Endothelial cell of umbilical vein (primary cell): ENCODE measurements around the gene ADCY5. TPM values are rescaled to one million over a fixed set of nuclear protein-coding genes. Genes with fewer than 3 reads are reported as not detected.

Experiments
- BruUV-seq: library from RNA; stranded (reverse); fragments of 400-500 nt; replicated peaks from 2 replicates; lab custom pipeline; 2021; lab: Mats Ljungman, UMichigan
- CTCF ChIA-PET: fragments of 300-600, 350-600 bp; sonication (Branson Sonifier 250); formaldehyde crosslinking; loops from one replicate; lab custom pipeline; 2021; ENCODE audit warnings: antibody characterized with exemption, inconsistent platforms; lab: Charles Lee
- POLR2A ChIA-PET: fragments of 300-600, 350-600 bp; sonication (Branson Sonifier 250); formaldehyde crosslinking; loops from one replicate; lab custom pipeline; 2021; ENCODE audit warnings: antibody characterized with exemption, inconsistent platforms; lab: Charles Lee
- DNase-seq: peaks from one replicate; pipeline ENCODE4 v3.0.0-alpha.2; 2011; ENCODE audit warnings: low read depth, low spot score
- FAIRE-seq: peaks from 2 replicates; lab custom pipeline; 2011; peaks lifted over from hg19 to GRCh38; lab: Jason Lieb, UNC
- H2AFZ ChIP-seq: 2 replicates; pipeline ENCODE4 v1.6.0; 2012; ENCODE audit warnings: low read depth, low read length, control low read depth, inconsistent platforms
- H3K27ac ChIP-seq: 2 replicates; pipeline ENCODE4 v1.5.1; 2011; ENCODE audit warnings: low read depth, mild to moderate bottlenecking, control low read depth, low read length, moderate library complexity; ENCODE audit not compliant: insufficient read depth
- H3K27me3 ChIP-seq, 2 experiments: 2 replicates each; pipeline versions ENCODE4 v1.6.0 to v1.6.1; 2011; ENCODE audit warnings: low read length in 2 of 2, mixed read lengths in 1 of 2; ENCODE audit not compliant: control insufficient read depth in 2 of 2, insufficient read depth in 2 of 2
- H3K36me3 ChIP-seq, 2 experiments: 2 replicates in 1 of 2; 3 replicates in 1 of 2; pipeline ENCODE4 v1.5.1; 2011; ENCODE audit warnings: low read length in 2 of 2, mild to moderate bottlenecking in 1 of 2, moderate library complexity in 1 of 2; ENCODE audit not compliant: control insufficient read depth in 2 of 2, insufficient read depth in 2 of 2; ENCODE audit errors: extremely low read depth in 1 of 2
- H3K4me1 ChIP-seq: 3 replicates; pipeline ENCODE4 v1.5.1; 2011; ENCODE audit warnings: mild to moderate bottlenecking, low read length; ENCODE audit not compliant: control insufficient read depth, insufficient read depth; ENCODE audit errors: extremely low read depth
- H3K4me2 ChIP-seq: 2 replicates; pipeline ENCODE4 v1.6.1; 2011; ENCODE audit warnings: low read length, control low read depth, mixed read lengths; ENCODE audit not compliant: insufficient read depth
- H3K4me3 ChIP-seq, 3 experiments: fragments of 200-600 bp in 1 of 3; sonication (generic), shearing (Covaris generic) in 1 of 3; replicated peaks in 1 of 3; 2 replicates each; pipeline ENCODE4 v1.5.1; 2011 to 2016; ENCODE audit warnings: control low read depth in 3 of 3, low read length in 3 of 3, mild to moderate bottlenecking in 2 of 3, inconsistent platforms in 1 of 3, low read depth in 1 of 3, moderate library complexity in 1 of 3; ENCODE audit not compliant: insufficient read depth in 1 of 3
- H3K79me2 ChIP-seq: 2 replicates; pipeline ENCODE4 v1.6.0; 2012; ENCODE audit warnings: low read length, inconsistent platforms; ENCODE audit not compliant: control insufficient read depth, insufficient read depth
- H3K9ac ChIP-seq: replicated peaks from 2 replicates; pipeline ENCODE3; 2011; ENCODE audit warnings: low read length, control low read depth; ENCODE audit not compliant: insufficient read depth; ENCODE audit errors: extremely low read depth
- H3K9me1 ChIP-seq: replicated peaks from 3 replicates; pipeline ENCODE4 v1.6.0; 2011; ENCODE audit warnings: mild to moderate bottlenecking, low read length; ENCODE audit not compliant: control insufficient read depth, insufficient read depth; ENCODE audit errors: extremely low read depth
- H3K9me3 ChIP-seq: replicated peaks from 2 replicates; pipeline ENCODE4 v1.5.1; 2012; ENCODE audit warnings: low read length, inconsistent platforms; ENCODE audit not compliant: control insufficient read depth, insufficient read depth
- H4K20me1 ChIP-seq: replicated peaks from 2 replicates; pipeline ENCODE3; 2011; ENCODE audit warnings: mild to moderate bottlenecking, low read length; ENCODE audit not compliant: control insufficient read depth, insufficient read depth; ENCODE audit errors: extremely low read depth
- CTCF ChIP-seq, 2 donors: IDR thresholded peaks; 1 replicate in 1 of 2; 2 replicates in 1 of 2; pipeline ENCODE4 v1.5.1; 2011; ENCODE audit warnings: low read length in 2 of 2, mild to moderate bottlenecking in 2 of 2, moderate library complexity in 2 of 2, control low read depth in 1 of 2, inconsistent platforms in 1 of 2, low read depth in 1 of 2; ENCODE audit not compliant: insufficient read depth in 1 of 2; ENCODE audit errors: extremely low read depth in 1 of 2
- EZH2 ChIP-seq: IDR thresholded peaks from 2 replicates; pipeline ENCODE4 v1.6.1; 2012; ENCODE audit warnings: borderline replicate concordance, low read depth, mild to moderate bottlenecking, moderate library complexity, low read length, inconsistent platforms; ENCODE audit not compliant: severe bottlenecking
- FOS ChIP-seq: IDR thresholded peaks from 2 replicates; pipeline ENCODE4 v1.6.1; 2011; ENCODE audit warnings: mild to moderate bottlenecking, low read length, moderate library complexity, borderline replicate concordance; ENCODE audit not compliant: insufficient read depth
- JUN ChIP-seq: IDR thresholded peaks from 2 replicates; pipeline ENCODE4 v1.6.1; 2011; ENCODE audit warnings: borderline replicate concordance, low read depth; ENCODE audit not compliant: insufficient read length, insufficient read depth
- MAX ChIP-seq: IDR thresholded peaks from 2 replicates; pipeline ENCODE4 v1.6.1; 2011; ENCODE audit not compliant: insufficient read depth, insufficient read length
- MYC ChIP-seq: IDR thresholded peaks from one replicate; pipeline ENCODE4 v1.6.1; 2011; ENCODE audit warnings: mild to moderate bottlenecking, low read depth, low read length
- POLR2A ChIP-seq: IDR thresholded peaks from 2 replicates; pipeline ENCODE4 v1.6.1; 2012; ENCODE audit warnings: low read depth, mild to moderate bottlenecking, control low read depth, low read length
- POLR2AphosphoS5 ChIP-seq: IDR thresholded peaks from 2 replicates; pipeline ENCODE4 v1.6.1; 2012; ENCODE audit warnings: low read depth, mild to moderate bottlenecking, control low read depth, low read length, moderate library complexity; ENCODE audit not compliant: insufficient read depth
- dilution Hi-C: fragments of 300-500 bp; cut with MboI; formaldehyde crosslinking; loops from one replicate; pipeline ENCODE4 v1.15.0; 2019; ENCODE audit warnings: low sequenced_read_pairs; ENCODE audit not compliant: extremely low pct_ligation_motif_present
- intact Hi-C: fragments of 100-400 bp; cut with micrococcal nuclease; formaldehyde crosslinking; loops from one replicate; pipeline ENCODE4 v1.10.0; 2022
- polyA plus RNA-seq, 4 experiments: library from polyadenylated mRNA; depleted of rRNA in 3 of 4; stranded (reverse) in 3 of 4; unstranded in 1 of 4; fragments of >200 nt; gene quantifications; 2 replicates each; pipeline versions ENCODE4 v1.2.1 to v1.2.3, GENCODE V29; 2011 to 2012; ENCODE audit warnings: missing spikeins in 1 of 4
- total RNA-seq: library from RNA; stranded (reverse); gene quantifications from 2 replicates; pipeline ENCODE4 v1.2.3, GENCODE V29; 2021

The ADCY5 gene
- total and polyA plus RNA-seq, 2 donors (not counting 3 experiments of a cell fraction or from before 2014, with no cell fraction given) = 0.01 TPM; not detected in 1

- no peaks in the 10 kb centered on the region for H4K20me1 ChIP-seq
- H3K9me3 ChIP-seq = no peaks in the 10 kb centered on the region
- DNase-seq (no peak), FAIRE-seq (no peak)
- no TSS peak for BruUV-seq
- intact Hi-C loops = loop anchor here (2.0 kb wide), 1 partner anchor 38 kb away; no protein-coding TSS in a partner anchor
- H3K9ac ChIP-seq = no peak overlapping the region
- H3K9me1 ChIP-seq = no peaks in the 10 kb centered on the region
- POLR2A ChIA-PET = no interaction called here
- H3K27me3 ChIP-seq = peaks cover 32 to 43% of the 10 kb centered on the region in 2 experiments
- TF ChIP-seq FOS (no peak), MYC (no peak), MAX (no peak), EZH2 (no peak), POLR2AphosphoS5 (no peak)
- dilution Hi-C loops = no loop called here
- H3K4me2 ChIP-seq = no peak overlapping the region
- H3K36me3 ChIP-seq = no peaks in the 10 kb centered on the region
- H3K4me1 ChIP-seq = no peaks in the 10 kb centered on the region
- CTCF ChIA-PET = interaction anchor here (1.9 kb wide), 1 partner anchor 107 kb away, joined by 6 read pairs; no protein-coding TSS in a partner anchor
- H3K4me3 ChIP-seq = no peak overlapping the region
- no peaks in the 10 kb centered on the region for H3K79me2 ChIP-seq
- no peak overlapping the region for H2AFZ ChIP-seq
- H3K27ac ChIP-seq = no peak overlapping the region
These were observed 2.3 kb upstream of the ADCY5 start for GRCh38 chr3:123451186-123451585.

GRCh38 chr3:123449997-123450604 lies 1.2 kb upstream of the ADCY5 start:
- ChIA-PET CTCF (interaction anchor here (1.0 to 2.8 kb wide), 3 partner anchors 39 to 110 kb away, joined by 4 to 16 read pairs (median 6); no protein-coding TSS in a partner anchor), POLR2A (no interaction called here)
- Histone ChIP-seq H3K79me2 (no peaks in the 10 kb centered on the region), H3K9me3 (no peaks in the 10 kb centered on the region), H3K4me1 (no peaks in the 10 kb centered on the region), H3K9me1 (no peaks in the 10 kb centered on the region), H3K9ac (no peak overlapping the region), H3K4me3 (peak overlapping the region in 2 of 3 experiments; percentile 17 to 35), H3K27me3 (peaks cover 35 to 51% of the 10 kb centered on the region in 2 experiments), H3K36me3 (no peaks in the 10 kb centered on the region), H4K20me1 (no peaks in the 10 kb centered on the region), H3K27ac (no peak overlapping the region), H3K4me2 (peak overlapping the region; percentile 32), H2AFZ (peak overlapping the region; percentile 32)
- TF ChIP-seq MYC = no peak
- TF ChIP-seq POLR2A = no peak
- TF ChIP-seq CTCF (IDR thresholded peaks at IDR 0.05; ENCODE audit: extremely low read depth in 1 of 2, insufficient read depth in 1 of 2, low read depth in 1 of 2, low read length in 2 of 2) = no peak
- peak; percentile 21 for TF ChIP-seq EZH2
- TF ChIP-seq JUN = no peak
- no peak for FAIRE-seq
- DNase-seq = no peak
- dilution Hi-C loops = no loop called here
- BruUV-seq = no TSS peak
- intact Hi-C loops = loop anchor here (2.0 to 5.0 kb wide), 2 partner anchors 39 to 107 kb away; no protein-coding TSS in a partner anchor
